Forelimb muscle (tissue), 1 donor: ENCODE data around the gene LRP1. TPM values are rescaled to one million over a fixed set of nuclear protein-coding genes. Genes with fewer than 3 reads are reported as not detected.

Source experiments
- DNase-seq: peaks from one replicate; pipeline ENCODE4 v3.0.0-alpha.2; 2013; ENCODE audit warnings: low read depth
- polyA plus RNA-seq: library from polyadenylated mRNA; unstranded; fragments of 120-200 nt; gene quantifications from one replicate; pipeline ENCODE4 v1.2.1, GENCODE V29; 2013; ENCODE audit not compliant: insufficient read length

The LRP1 gene
- polyA plus RNA-seq, 1 donor, result 95.2 TPM

DNA sequence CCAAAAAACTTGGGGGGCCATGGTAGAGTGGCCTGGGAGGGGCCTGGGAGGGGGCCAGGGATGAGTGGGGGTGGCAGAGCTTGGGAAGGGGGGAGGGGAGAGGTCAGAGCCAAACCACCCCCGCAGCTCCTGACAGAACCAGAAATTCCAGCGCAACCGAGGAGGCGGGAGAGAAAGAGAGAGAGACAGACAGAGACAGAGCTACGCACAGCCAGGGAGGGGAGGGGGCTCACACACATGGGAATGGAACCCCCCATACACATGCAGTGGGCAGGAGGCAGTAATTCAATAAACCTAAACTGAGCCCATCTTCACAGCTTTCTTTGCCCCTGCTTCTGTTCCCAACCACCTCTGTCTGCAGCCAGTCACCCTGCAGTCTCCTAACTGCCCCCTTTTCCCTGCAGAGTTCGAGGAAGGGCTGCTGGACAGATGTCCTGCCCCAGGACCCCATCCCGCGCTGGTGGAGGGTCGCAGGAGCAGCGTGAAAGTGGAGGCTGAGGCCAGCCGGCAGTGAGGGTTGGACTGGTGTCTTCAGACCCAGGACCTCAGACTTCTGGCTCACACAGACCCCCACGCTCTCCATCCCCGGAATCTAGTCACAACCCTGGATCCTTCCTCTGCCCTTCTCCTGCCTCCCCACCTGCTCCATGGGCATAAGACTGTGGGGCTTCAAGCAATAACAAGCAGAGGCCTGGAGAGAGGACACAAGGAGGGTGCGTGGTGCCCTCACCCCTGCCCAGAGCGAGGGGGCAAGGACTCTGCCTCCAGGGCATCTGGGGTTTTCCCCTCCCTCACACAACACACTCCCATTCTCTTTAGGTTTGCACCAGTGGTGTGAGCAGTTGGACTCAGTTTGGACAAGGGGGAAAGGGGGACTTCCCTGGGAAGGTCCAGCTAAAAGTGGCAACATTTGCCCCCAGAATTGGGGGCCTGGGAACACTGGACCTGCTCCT lies 33.8 kb upstream of the LRP1 start:
- DNase-seq, result no peak

DNA sequence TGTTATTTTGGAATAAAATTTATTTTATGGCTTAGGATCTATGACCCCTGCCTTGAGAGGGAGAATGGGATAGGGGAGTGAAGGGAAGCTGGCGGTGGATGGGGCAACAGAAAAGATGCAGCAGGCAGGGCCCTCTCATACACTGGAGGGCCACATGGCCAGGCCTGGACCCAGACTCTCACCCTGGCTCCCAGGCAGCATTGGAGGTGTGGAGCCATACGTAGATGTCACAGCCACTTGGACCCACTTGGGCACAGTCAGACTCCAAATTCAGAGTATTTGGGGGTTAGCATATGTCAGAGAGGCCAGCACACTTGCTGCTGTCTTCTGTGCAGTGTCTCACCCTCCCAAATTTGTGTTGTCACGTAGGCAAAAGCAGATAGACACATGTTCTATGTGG lies 32.8 kb upstream of the LRP1 start:
- DNase-seq, result no peak

DNA sequence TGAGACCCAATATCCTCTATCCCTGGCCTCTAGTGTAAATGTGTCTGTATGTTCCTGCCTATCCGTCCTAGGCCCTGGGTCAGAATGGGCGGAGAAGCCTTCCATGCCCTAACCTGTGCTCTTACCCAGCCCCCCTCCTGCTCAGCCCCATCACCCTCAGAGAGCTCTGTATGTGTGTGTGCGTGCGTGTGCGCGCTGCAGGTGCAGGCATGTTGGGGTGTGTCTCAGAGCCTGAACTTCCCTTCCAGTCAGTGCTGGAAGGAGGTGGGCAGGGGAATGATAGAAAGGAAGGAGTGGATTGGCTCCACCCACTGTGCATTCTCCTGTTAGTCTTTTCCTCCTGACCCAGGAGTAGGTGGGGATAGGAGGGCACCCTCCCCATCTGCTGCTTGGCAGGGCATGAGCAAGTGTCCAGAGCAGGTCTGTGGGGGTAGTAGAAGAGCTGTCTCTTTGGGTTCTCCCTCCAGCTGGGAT lies 32.1 kb upstream of the LRP1 start:
- DNase-seq, result no peak

DNA sequence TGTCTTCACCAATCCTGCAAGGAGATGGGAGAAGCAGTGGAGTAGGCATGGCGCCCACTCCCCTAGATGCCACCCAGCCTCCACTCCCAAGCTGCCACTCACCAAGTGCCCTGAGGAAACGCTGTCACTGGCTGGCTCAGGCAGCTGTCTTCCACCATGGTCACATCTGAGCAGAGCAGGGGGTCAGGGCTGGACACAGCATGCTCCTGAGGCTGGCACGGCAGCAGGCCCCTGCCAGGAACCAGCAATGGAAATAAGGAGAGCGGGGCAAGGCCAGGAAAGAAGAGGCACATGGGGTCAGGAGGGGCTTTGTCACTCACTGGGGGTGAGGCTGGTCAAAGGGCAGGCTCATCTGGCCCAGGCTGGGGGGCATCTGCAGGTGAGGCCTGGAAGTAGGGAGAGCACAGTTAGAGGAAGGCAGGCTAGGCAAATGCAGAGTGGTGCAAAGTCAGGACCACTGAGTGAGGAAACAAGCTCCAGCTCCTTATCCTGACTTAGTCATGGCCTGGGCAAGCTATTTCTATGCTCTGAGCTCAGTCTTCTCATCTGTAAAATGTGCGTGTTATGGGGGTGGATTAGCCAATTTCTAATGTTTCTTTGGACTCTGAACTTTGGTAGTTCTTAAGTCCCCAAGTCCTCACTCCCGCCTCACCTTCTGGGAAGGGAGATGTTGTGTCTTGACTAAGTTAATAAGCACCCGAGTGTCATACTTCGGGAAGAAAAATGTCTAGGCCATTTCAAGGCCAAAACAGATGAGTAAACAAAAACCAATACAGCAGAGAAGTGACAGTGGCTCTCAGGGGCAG lies 31.3 kb upstream of the LRP1 start:
- DNase-seq, result no peak

DNA sequence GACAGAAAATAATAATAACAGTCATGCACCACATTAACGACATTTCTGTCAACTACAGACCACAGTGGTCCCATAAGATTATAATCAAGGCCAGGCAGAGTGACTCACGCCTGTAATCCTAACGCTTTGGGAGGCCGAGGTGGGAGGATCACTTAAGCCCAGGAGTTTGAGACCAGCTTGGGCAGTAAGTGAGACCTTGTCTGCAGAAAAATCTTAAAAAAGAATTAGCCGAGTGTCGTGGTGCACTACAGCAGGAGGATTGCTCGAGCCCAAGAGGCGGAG lies 30.8 kb upstream of the LRP1 start:
- DNase-seq, result no peak

DNA sequence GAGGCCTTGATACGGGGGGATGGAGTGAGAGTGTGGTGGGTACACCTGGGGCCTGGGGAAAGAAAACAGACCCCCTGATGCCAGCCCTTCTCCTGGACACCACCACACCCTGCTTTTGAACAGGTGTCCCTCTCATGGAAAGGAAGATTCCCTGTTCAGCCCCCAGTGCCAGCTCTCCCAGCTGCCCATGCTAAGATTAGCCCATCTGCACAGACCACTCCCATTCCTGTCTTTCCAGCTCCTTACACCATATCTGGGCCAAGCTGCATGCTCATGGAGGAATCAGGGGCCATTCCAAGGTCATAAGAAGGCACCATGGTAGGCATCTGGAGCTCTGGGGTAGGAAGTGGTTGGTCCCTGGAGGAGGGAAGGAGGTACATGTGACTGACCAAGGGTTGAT lies 29.7 kb upstream of the LRP1 start:
- DNase-seq, result no peak

DNA sequence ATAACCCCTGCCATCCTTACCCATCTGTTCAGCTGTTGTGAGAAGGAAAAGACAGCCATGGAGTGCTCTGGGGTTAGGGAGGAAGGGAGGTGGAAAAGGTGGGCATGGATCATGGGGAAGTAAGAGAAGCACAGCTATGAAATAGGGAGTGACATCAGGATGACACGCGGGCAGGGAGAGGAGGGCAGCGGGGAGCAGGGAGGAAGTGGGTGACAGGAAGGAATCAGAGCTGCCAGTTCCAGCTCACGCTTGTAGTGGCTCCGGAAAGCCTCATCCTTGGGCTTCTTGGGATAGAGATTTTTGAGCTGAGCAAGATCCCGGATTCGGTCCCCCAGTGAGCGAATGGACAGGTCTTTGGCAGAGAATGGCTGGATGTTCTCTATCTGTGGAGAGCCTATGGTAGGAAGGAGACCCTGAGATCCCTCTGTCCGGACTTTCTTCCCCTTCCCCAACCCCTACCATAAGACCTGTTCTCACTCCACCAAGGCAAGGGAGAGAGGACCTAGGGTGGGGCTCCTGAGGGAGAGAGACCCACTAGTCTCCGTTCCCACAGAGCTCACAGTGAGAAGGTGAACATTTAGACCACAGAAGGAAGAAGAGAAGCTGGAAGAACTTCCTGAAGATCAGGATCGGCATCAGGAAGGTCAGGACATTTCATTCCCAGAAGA lies 29.1 kb upstream of the LRP1 start:
- DNase-seq, result no peak

DNA sequence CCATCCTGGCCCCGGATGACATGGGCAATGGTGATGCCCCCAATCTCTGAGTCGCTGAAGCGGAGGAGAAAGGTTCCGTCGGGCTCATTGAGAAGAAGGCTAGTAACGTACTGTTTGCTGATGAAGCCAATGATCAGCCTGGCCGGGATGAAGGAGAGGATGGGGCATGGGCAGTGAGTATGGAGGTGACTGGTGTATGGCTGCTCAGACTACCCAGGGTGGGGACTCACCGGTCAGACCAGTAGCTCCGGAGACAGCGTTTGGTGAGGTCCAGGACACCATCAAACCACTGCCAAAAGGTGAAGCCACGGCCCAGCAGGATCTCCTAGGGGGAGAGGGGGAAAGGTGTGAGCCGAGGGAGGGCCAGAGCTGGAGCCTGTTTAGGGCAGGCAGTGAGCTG lies 28.5 kb upstream of the LRP1 start:
- no peak for DNase-seq

DNA sequence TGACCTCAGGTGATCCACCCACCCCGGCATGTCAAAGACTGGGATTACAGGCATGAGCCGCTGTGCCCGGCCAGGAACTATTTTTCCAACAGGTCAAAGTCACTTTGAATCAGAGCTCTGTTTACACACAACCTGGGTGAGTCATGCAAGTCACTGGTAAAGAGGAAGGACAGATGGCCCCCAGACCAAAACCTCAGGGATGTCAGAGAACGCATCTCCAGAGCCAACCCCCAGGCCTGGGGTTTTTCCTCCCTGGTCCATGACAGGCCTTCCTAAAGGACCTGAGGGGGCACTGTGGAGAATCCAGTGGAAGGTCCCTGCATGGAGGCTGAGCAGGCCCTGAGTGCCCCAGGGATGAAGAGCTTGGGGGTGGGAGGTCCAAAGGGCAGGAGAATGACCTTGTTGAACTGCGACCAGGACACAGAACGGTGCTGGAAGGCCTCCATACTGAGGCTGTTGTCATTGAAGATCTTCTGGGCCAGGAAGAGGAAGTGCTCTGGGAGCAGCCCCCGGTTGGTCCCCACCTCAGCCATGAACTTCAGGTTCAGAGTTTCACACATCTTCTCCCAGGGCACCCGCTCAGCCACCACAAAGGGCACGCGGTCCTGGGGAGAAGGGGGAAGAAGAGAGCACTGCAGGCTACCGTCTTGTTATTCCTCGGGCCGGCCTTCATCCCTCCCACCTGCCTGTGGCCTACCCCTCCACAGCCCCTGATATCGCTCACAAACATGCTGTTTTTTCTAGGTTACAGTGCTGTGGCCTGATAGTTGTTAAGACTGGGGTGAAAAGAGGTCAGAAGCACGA lies 26.2 kb upstream of the LRP1 start:
- DNase-seq, result no peak

DNA sequence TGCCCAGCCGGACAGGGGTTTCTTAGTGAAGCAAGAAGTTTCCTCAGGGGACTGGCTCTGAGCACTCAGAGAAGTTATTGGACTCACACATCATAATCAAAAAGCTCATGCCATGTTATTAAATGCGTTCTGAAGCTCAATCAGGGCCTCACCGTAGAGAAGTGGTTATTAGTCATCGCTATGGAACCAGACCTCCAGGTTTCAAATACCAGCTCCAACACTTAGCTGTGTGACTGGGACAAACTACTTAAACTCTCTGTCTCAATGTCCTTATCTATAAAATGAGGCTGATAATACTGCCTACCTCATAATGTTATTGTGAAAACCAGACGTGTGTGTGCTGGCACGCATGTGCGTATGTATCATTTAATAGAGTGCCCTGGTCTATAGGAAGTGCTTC lies 24.4 kb upstream of the LRP1 start:
- no peak for DNase-seq

DNA sequence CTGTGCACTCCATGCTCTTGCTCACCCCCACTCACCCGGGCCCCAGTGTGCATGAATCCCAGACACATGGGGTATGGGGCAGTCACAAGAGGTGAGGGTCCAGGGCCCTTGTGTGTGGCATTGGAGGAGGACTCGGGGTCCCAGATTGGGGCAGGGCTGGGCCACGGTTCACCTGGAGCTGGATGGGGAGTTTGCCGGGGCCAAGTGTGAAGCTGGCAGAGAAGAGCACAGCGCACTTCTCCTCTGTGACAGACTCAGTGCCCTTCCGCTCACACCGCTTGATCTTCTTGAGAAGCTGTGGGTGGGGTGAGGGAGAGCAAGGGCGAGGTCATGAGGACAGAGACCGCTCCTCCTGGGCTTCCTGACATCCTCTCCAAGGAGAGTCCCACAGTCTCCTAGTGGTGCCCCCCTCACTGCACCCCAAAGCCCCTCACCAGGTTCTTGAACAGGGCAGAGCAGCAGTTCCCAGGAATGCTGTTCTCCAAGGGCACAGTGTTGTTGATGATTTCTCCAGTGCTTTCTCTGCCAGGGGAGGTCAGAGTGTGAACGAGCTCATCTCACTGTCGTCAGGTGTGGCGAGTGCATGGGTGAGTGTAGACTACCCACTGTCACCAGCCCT lies 23.9 kb upstream of the LRP1 start:
- DNase-seq, result no peak

DNA sequence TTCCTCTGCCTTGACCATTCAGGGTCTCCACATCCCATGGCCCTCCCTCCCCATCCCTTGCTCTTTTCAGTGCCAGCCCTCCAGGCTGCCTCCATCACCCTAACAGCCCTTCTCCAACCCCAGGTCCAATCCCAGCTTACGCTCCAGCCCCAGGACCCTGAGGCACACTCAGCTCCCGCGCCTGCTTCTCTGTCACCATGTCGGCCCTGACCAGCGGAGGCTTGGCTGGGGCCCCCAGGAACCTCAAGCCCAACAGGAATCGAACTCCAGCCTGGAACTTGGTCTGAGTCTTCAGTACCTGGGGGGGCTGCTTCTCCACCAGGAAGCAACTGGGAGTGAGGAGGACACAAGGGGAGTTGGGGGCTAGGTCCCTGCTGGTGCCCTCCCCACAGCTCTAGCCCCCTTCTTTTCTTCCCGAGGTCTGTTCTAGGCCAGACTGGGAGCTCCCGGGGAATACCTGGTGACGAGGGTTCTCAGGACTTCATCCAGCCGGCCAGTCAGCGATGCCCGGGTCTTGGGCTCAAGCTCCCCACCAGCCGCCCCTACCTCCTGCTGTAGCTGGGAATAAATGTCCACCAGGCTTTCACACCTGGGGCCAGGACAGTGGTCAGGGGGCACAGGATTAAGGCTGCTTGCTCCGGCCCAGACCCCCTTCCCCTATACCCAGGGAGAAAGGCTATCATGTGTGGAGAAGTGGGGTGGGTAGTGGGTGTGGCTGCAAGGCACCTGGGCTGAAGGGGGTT lies 23.1 kb upstream of the LRP1 start:
- no peak for DNase-seq

DNA sequence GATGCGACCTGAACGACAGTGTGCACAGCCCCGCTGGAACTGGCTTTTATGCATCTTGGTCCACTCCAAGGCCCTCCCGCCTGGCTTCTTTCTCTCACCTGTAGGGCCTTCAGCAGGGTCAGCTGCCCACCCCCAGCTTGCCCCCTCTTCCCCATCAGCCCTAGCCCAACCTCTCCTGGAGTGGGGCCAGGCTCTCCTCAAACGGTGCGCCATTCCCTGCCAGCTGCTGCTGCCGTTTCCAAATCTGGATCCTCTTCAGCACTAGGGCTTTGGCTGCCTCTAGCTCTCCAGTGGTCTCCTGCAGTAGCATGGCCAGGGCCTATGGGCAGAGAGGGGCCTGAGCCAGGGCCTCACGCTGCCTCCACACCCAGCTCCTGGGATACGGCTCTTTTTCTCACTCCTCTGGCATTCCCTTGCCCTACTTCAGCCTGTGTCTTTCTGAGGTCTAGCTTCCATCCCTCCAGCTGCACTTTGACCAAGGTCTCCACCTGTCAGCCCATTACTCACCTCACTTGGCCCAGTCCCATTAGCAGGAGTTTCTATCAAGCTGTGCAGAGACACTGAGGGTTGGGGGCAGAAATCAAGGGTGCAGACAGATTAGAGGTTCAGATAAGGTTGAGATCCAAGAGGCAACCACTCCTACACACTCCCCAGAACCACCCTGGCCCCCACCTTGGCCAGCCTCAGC lies 22.1 kb upstream of the LRP1 start:
- DNase-seq, result no peak

DNA sequence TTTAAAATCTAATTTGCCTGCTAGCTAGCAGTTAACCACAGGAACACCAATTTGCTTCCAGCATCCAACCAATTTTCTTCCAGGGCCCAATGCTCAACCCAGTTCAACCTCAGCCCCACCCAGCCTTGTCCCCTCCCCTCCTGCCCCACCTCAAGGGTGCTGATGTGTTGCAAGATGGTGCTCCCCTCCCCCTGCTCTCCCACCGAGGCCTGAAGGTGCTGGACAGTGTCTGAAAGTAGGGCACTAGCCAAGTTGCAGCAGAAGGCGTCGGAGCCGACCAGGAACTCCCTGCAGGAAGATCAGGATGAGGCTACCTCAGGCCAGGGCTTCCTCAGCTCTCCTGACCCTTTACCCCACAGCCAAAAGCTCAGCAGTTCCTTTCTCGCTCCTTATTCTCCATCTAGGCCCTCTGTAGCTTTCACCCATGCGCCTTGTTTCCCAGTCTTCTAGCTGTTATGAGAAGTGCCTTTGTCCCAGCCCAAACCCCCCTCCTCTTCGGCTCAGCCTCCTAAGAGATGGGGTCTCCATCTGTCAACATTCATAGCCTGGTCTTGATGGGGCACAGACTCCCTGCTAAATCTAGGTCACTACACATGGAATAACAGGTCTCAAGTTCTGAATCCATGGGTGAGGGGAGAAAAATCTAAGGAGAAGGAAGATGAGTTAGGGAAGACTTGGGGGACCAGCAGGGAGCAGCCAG lies 20.7 kb upstream of the LRP1 start:
- no peak for DNase-seq

DNA sequence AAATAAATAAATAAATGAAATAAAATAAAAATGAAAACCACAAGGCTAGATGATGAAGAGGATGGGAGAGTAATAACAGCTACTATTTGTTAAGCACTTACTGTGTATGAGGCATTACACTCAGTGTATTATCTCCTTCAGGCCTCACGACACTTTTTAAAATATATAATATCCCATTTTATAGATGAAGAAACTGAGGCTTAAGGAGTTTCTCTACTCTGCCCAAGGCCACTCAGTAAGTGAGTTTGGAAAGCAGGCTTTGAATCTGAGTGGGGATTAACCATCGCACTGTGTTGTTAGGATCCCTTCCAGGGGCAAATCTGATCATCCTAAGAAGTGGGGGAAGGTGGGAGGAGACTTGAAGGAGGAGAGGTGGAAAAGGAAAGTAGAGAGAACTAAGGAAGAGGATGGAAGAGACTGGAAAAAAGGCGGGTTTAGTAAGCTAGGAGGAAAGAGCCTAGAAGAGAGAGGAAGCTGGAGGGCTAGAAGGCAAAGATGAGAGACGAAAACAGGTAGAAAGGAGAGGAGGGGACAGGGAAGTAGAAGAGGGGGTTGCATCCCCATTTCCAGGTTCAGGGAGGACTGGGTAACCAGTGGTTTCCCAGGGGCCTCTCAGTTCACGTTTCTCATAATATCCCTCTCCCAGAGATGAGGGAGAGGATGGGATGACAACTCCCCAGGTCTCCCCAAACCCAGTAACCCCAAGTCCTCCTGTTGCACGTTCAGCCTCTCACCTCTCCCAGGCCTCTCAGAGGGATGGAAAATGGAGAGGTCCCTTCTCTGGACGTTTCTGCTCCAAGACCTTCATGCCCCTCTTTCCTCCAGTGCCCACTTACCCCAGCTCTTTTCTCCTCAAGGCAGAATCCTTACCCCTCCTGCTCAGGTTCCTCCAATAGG lies 18.8 kb upstream of the LRP1 start:
- DNase-seq, result no peak

DNA sequence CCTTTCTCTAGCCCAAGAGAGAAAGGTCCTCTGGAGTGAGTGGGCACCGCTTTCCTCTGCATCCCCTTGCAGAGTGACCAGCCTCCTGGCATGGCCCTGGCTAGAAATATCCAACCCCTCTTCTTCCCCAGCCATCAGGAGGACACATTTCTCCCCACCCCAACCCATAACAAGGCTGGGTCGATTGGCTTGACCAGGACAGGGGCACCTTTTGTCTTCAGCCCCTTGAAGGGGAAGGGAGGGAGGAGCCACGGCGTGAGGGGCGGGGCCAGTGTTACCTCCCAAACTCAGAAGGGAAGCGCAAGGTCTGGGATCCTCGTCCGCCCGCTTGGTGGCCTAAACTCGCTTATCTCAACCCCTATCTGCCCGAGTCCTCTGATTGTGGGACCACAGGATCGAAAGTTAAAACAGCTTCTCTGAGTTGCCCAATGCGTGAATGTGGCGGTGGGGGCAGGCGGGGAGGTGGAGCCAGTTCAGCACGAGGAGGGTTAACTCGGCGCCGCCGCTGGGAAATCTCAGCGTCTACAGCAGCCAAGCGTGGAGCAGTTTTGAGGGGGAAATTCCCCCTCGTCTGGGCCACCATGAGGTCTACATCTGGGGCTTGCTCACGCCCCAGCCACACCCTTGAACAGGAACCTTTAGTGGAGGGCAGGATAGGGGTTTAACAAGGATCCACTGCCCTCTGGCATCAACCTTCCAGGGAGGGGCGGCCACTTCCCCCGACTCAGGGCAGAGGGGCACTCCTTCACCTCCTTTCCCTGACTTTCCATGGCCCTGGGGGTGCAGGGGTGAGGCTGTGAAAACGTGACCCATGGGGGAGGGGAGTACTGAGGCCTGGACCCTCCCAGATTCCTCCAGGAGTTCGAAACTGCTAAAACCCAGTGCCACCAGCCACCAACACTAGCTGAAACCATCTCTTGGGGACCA lies 17.9 kb upstream of the LRP1 start:
- DNase-seq, result no peak
